HG02642 (cell line): ENCODE results near the gene DNAH7.

Source experiments
- ATAC-seq: cut with Tn5 transposase; IDR thresholded peaks from one replicate; pipeline ENCODE4 v1.9.1; 2021; ENCODE audit warnings: mild to moderate bottlenecking; ENCODE audit not compliant: unreplicated experiment, poor library complexity

Gene DNAH7

GRCh38 chr2:195819276-195819675 is 249.4 kb downstream of the DNAH7 start:
- no peak for ATAC-seq

- ATAC-seq, result no peak
Observed at GRCh38 chr2:195818526-195818925, 250.1 kb downstream of the DNAH7 start.

DNA sequence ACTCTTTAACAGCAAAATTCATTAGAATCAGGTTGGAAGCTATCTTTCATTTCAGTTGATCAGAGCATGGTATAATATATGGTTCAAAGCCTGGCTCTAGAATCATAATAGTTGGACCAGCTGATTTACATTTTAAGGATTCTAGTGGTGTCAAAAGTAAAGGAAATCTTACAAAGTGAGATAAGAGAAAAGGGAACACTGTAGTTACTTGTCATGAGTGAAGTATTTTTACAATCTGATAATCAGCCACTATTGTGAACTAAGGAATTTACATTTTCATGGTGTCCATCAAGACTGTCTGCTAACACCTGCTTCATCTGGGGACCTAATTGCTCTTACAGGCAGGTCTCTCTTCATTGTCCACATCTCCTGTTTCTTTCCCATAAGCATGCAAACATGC is 250.5 kb downstream of the DNAH7 start:
- ATAC-seq, result no peak

- ATAC-seq, result no peak
Observed at GRCh38 chr2:195815083-195815482, 253.6 kb downstream of the DNAH7 start.

DNA sequence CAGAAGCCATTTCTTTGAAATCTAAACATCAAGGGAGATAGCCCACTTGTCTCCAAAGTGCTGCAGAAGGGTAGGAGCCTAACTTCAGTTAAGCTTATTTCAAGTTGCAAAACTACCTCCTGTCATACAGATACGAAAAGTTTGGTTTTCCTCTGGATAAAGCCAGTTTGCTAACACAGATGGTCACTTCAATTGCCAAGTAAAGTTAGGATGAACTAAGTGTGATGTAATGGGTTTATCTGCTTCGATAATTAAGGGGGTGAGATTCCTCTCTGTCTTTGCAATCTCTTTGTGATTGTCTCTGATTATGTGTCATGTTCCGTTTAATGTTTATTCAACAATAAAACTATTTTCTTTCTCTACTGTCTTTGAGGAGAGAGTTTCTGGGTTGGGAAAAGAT is 255.2 kb downstream of the DNAH7 start:
- no peak for ATAC-seq

DNA sequence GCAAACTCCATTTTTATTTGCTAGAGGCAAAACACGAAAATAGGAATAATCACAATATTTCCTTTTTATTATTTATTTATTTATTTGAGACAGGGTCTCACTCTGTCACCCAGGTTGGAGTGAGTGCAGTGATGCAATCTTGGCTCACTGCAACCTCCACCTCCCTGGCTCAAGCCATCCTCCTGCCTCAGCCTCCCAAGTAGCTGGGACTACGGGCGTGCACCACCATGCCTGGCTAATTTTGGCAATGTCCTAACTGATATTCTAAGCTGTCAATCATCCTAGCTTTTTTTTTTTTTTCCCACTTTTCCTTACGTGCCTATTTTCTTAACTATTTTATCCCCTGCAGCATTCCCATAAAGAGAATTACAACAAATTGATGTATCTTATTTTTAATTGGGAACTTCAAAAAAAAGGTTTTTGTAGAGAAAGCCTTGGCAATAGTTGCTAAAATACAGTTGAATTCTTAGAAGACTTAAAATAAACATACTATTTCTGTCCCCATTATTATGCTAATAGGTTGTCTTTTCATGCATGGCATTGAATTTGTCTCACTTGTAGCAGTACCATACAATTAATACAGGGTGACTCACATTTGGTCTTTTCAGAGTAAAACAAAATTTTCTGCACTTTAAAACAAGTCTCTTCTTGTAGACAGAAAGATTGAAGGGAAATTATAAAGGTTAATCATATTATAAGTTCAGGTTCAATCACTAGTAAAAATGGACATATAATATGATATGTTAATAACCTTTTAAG is 258.1 kb downstream of the DNAH7 start:
- no peak for ATAC-seq

DNA sequence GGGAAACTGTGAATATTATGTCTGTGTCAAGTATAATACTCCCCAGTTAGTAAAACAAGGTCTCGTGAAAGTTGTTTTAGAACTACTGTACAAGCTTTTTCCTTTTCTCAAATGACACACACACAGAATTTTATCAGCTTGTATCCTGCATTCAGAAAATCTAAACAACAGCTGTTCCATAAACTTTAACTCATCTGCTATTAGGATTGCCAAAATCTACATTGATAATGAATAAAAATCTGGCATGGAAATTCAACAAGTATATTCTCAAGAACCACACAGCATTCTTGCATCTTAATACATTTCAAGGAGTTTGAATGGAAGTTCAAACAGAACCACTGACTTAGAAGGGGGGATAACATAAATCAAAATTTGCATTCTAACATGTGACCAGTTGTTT is 260.4 kb downstream of the DNAH7 start:
- no peak for ATAC-seq

GRCh38 chr2:195805283-195805976 is 263.2 kb downstream of the DNAH7 start:
- no peak for ATAC-seq

- no peak for ATAC-seq
Observed at GRCh38 chr2:195795879-195796278, 272.8 kb downstream of the DNAH7 start.

- ATAC-seq, result no peak
Observed at GRCh38 chr2:195793881-195794280, 274.8 kb downstream of the DNAH7 start.

- ATAC-seq, result no peak
Observed at GRCh38 chr2:195782156-195782555, 286.5 kb downstream of the DNAH7 start.

GRCh38 chr2:195779491-195779890 is 289.1 kb downstream of the DNAH7 start:
- ATAC-seq, result no peak

DNA sequence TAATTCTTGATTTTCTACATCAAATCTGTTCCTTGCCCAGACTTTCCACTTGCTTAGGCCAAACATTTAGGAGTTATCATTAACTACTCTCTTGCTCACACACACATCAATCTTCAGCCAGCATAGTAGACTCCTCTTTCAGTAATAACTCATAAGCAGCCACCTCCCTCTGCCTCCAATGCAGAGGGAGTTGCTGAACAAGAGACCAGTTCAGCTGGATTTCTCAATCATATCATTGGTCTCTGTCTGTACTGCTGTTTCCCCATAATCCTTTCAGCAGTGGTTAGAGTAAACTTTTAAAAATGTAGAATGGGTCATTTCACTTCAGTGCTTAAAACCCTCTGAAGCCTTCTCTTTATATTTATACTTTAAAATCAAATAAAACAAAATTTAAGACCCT is 298.7 kb downstream of the DNAH7 start:
- ATAC-seq, result no peak

DNA sequence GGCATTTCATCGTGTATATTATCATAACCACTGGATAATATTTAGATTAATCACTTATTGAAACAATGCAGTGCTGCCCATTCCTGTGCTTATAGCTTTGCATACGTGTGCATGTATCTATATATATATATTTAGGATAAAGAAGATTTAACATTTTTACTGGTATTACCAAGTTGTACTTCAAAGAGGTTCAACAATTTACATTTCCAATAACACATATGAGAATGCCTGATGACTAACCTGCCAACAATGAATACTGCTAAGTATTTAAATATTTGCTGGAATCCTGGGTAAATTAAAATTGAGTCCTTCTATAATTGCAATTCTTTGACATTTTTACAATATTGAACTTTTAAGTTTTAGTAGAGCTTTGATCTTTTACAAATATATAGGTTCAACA is 300.2 kb downstream of the DNAH7 start:
- no peak for ATAC-seq

- no peak for ATAC-seq
Observed at GRCh38 chr2:195766691-195767090, 301.9 kb downstream of the DNAH7 start.

DNA sequence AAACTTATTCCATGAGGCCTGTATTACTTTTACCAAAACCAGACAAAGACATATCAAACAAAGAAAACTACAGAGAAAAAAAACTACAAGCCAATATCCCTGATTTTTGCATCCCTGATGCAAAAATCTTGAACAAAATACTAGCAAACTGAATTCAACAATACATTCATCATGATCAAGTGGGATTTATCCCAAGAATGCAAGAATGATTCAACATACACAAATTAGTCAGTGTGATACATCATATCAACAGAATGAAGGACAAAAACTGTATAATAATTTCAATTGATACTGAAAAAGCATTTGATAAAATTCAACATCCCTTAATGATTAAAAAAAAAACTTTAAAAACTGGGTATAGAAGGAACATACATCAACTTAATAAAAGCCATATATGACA is 304.8 kb downstream of the DNAH7 start:
- no peak for ATAC-seq

DNA sequence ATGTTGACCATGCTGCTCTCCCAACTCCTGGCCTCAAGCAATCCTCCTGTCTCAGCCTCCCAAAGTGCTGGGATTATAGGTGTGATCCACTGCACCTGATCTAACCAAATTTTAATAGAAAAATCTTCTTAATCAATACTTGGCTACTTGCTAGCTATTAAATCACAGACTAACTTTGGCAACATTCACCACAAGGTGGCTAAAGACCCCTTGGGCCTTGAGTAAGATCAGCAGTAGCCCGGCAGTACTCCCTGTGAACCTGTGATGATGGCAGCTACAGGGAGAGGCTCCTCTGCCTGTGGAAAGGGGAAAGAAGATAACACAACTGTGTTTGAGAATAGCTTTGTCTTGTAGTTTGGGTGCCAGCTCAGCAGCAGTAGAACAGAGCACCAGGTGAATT is 308.8 kb downstream of the DNAH7 start:
- no peak for ATAC-seq

DNA sequence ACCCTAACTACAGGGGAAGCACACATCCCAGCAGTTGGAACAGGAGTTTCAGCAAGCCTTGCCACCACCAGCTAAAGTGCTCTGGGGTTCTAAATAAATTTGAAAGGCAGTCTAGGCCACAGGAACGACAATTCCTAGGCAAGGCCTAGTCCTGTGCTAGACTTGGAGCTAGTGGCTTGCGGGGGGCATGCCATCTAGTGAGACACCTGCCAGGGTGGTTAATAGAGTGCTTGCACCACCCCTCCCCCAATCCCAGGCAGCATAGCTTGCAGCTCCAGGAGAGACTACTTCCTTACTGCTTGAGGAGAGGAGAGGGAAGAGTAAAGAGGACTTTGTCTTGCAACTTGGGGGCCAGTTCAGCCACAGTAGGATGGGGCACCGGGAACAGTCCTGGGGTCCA is 309.8 kb downstream of the DNAH7 start:
- no peak for ATAC-seq

GRCh38 chr2:195756218-195756942 is 312.3 kb downstream of the DNAH7 start:
- no peak for ATAC-seq

GRCh38 chr2:195741191-195741590 is 327.4 kb downstream of the DNAH7 start:
- no peak for ATAC-seq
